Stimulated activated CD8-positive, alpha-beta memory T cell treated with anti-CD3 and anti-CD28 coated beads, Interleukin-12 subunit alpha, Interleukin-12 subunit beta, amount 100 ng/mL, for 1 hour (primary cell): ENCODE results near the gene SURF6.
"Not testable (repeated sequence)": the region's sequence is repeated elsewhere in the genome, so short reads cannot be mapped to it uniquely, and the experiment has no call there.

Experiments used
- DNase-seq: peaks from one replicate; pipeline ENCODE4 v3.0.0-alpha.2; 2020; ENCODE audit warnings: low read depth

The SURF6 gene

DNA sequence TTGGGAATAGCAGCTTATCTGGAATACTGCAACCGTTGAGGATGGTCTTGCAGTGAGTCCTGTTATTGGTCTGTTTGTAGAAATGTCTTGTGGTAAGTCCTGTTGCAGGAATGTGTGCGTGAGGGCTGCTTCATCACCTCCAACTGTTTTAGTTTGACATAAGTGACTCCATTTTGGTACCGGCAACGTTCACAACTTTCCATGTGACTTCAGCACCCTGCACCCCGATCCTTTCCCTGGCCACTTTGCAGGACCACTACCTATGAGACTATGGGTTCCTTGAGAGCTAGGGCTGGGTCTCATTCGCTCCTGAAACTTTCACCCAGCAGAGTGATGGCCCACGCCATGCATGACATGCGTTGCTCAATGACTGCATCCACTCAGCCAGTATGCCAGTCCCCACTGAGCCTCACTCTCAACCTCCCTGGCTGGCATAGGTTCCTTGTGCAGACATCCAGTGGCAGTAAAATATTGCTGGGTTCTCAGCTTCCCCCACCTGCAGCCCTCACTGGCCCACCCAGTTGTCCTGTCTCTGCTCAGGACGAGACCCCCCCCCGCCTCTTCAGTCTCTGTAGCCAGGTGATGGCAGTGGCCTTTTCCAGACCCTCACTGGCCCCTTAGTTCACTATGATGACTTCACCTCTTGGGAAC, 8.0 kb downstream of the SURF6 start:
- DNase-seq, result no peak

DNA sequence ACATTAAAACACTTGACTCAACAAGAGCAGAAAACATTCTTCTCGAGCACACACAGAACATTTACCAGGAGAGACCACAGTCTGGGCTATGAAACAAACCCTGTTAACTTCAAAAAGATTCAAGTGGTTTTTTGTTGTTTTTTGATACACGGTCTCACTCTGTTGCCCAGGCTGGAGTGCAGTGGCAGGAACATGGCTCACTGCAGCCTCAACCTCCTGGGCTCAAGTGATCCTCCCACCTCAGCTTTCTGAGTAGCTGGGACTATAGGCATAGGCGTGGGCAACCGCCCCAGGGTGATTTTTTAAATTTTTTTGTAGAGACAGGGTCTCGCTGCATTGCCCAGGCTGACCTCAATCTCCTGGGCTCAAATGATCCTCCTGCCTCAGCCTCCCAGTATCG, 9.0 kb downstream of the SURF6 start:
- not testable (repeated sequence) for DNase-seq

DNA sequence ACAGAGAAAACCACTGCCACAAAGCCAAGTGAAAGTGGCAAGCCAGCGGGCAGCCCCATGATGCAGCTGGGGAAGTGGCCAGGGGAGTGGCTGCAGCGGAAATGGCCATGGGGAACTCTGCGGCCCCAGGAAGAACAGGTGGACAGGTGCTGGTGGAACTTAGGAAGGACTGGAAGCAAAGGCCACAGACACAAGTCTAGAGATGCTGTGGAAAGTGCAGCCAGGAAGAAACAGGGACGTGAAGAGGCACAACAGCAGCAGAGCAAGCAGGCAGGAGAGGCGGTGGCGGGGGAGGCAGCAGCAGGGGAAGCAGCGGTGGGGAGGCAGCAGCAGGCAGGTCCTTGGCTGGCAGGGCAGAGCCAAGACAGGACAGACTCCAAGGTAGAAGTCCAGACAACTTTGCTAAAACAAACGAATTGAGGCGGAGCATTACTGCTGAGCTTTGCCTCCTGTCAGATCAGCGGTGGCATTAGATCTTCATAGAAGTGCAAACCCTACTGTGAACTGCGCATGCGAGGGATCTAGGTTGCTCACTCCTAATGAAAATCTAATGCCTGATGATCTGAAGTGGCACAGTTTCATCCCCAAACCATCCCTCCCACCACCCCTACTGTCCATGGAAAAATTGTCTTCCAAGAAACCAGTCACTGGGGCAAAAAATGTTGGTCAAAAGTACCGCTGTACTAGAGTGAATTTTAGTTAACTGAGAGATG, 11.8 kb downstream of the SURF6 start:
- DNase-seq, result no peak

DNA sequence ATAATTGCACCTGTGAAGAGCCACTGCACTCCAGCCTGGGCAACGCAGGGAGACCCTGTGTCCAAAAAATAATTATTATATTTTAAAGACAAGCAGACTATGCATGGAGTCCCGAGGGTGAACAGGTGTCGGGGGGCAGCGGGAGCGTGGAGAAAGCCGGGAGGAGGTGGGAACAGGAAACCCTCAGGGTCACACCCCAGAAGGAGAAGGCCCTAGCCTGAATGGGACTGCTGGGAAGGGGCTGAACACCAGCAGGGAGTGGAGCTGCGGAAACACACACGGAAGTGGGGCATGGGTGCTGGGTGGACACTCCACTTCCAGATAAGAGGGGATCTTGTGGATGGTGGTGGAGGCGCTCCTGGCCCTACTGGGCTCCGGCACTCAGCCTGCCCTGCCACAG, 12.8 kb downstream of the SURF6 start:
- no peak for DNase-seq

DNA sequence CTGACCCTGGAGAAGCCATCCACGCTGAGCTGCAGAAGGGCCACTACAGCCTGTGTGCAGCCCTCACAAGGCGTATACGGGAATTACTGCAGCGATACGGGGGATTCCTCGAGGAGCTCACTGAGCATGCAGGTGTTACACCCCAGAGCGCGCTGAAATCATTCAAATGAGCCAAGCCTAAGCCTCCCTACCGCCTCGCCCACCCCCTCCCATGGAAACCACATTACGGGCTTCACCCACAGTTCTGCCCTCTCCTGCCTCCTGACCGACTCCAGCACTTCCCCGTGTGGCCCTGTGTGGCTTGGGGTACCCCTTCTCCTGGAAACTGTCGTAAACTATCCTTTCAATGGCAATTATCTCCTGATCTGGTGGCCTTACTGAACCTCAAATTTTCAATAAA, 13.3 kb downstream of the SURF6 start:
- DNase-seq, result no peak

DNA sequence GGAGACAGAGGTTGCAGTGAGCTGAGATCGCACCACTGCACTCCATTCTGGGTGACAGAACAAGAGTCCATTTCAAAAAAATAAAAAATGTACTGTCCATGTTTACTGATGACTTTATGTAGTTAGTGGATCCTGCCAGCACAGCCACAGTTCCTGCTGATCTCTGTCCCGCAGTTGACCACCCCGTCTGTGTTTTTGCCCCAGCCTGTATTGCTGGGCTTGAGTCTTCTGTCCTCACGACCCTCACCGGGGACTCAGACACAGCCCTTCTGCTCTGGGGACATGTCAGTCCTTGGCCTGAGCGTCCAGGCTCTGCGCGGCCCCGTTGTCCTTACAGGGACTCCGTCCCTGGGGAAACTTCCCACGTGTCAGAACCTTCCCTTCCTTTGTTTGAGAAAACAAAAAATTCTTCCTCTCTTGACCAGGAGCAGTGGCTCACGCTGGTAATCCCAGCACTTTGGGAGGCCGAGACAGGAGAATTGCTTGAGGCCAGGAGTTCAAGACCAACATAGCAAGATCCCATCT, 14.5 kb downstream of the SURF6 start:
- DNase-seq, result no peak

DNA sequence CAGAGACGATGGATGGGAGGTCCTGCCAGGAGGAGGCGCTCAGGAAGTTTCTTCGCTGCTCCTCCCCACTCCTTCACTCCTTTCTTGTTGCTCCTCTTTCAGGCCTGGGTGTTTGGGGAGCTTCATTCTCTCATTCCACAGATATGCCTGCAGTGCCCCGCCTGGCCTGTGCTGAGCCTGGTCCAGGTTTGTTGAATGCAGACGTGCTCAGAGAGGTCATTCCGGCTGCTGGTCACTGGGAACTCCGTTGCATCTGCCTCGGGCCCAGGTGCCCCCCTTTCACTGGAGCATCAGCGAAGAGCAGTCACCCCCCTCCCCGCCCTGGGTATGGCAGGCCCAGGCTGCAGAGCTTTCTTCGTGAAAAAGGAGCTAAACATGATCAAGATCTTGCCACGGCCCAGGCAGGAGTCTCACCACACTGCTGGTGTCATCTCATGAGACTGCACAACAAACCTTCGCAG, 15.5 kb downstream of the SURF6 start:
- DNase-seq, result no peak

DNA sequence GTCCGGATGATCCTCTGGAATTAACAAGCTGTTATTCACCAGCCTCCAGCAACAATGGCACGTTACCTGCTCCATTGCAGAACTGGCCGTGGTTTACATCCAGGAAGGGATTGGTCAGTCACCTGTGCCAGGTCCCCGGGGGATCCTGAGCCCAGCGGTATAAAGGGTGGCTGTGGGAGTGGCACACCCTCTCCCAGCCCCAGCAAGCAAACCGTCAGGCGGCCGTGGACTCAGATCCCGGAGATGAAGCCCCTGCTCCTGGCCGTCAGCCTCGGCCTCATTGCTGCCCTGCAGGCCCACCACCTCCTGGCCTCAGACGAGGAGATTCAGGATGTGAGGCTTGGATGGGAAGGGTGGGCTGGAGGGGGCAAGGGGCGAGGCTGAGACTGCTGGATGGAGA, 18.4 kb downstream of the SURF6 start:
- DNase-seq, result not testable (repeated sequence)

DNA sequence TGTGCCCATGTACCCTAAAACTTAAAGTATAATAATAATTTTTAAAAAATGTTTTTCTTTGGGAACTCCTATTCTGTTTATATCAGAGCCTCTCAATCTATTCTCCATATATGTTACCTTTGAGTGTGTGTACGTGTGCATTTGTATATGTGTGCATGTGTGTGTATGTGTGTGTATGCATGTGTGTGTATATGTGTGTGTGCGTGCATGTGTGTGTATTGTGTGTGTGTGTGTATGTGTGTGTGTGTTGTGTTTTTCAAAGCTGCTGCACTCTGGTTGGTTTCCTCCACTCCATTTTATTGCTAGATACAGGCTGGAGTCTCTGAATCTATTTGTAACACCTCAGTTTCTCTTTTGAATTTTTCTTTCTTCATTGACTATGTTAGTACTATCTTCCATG, 20.0 kb downstream of the SURF6 start:
- no peak for DNase-seq

DNA sequence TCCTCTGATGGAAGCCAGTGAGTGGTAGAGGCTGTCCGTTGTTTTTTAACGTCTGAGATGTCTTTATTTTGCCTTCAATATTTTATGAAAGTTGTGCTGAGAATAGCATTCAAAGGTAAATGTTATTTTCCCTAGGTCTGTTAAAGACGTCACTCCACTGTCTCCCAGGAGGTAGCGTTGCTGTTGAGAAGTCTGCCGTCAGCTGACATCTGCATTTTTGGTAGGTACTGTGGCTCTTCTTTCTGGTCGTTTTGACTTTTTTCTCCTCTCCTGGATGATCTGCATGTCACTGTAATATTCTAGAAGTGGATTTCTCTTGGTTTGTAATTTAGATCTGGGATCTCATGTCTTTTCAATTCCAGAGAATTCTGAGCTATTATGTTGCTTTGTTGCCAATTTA, 26.4 kb downstream of the SURF6 start:
- no peak for DNase-seq

DNA sequence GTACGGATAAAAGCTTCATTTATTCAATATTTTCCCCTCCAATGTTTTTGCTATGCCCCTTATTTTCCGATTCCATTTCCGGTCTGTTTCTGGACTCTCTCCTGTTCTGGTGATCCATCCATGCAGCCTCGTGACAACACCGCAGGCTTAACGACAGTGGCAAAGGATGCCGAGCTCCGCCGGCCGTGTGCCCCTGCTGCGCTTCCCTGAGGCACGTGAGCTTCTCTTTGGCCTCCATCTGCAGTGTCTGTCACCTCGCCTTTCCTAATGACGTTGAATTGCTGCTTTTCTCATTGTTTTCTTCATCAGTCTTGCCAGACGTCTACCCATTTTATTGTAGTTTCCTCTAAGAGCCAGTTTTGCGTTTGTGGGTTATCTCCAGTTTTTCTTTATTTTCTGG, 28.7 kb downstream of the SURF6 start:
- no peak for DNase-seq

DNA sequence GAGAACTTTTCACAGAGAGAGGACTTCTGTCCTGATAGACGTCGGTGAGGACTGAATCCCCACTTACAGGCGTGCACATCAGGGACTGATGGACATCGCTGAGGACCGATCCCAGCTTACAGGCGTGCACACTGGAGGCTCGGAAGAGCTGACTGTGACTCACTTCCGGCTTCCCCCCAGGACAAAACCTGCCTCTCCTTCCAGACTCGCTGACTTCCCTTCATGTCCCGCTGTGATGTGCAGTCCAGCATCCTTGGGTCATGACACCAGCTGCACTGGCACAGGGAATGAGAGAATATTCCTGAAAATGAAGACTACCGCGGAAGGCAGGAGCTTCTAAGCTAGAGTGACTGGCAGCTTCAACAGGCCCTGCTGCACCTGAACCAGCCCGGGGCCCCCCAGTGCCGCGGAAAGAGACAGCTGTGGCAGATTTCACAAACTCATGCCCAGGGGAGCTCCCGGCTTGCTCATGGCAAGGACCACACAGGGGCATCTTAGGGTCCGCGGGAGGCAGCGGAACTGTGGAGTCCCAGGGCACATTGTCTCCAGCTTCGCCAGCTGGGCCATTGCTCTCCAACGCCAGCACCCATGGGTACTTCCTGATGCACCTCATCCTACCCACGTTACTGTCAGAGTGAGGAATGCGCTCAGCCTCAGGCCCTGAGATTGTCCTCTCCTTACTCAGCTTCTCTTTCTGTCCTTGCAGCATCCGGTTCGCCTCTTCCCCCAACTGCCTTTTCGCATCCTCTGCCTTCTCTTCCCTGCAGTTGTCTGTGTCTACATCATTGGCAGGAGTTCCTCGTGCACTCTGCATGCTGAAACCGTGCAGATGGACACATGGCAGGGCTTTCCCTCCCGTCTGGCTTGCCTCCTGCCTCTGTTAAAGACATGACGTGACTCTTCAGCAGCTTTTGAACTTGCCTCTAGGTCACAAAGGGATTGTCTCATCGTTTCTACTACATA, 29.5 kb downstream of the SURF6 start:
- no peak for DNase-seq

DNA sequence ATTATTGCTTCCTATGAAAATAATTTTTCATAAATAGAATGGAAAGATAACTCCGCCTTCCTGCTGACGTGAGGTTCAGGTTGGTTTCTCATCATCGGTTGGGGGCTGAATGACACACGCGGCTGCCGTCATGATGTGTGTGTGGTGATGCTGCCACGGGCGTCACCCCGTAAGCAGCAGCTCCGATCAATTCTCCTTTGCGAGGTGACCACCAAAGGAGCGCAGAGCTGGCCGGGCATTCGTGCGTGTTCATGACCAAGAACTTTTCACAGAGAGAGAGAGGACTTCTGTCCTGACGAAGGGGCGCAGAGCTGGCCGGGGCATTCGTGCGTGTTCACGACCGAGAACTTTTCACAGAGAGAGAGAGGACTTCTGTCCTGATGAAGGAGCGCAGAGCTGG, 30.3 kb downstream of the SURF6 start:
- no peak for DNase-seq

DNA sequence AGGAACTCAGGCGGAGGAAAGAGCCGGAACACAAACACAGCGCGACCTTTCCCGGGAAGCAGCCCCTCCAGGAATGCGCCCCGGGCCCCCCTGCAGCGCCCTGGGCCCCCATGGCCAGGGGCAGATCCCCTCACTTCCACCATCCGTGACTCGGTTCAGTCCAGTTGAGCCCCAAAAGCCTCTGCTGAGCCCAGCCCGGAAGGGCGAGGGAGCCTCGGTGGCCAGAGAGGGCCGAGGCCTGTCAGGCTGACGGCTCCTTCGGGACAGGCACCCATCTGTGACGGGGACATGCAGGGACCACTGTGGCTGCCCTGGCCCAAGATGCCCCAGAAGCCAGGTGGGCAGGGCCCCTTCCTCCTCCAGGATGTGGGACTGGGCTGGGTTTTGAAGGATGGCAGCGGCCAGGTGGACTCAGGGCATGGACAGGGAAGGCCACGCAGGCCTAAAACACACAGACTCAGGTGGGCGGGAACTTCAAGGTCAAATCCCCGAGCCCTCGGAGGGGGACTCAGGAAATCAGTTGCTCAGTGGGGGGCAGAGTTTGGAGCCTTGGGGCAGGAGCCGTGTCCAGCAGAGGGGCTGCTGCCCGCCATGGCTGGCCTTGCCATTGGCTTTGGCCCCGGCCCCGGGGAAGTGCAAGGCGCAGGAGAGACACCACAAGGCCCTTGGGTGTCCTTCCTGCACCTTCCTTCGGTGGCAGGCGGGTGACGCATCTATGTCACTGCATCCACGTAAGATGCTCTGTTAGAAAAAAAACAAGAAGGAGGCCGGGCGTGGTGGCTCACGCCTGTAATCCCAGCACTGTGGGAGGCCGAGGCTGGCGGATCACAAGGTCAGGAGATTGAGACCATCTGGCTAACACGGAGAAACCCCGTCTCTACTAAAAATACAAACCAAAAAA, 31.3 kb downstream of the SURF6 start:
- no peak for DNase-seq

DNA sequence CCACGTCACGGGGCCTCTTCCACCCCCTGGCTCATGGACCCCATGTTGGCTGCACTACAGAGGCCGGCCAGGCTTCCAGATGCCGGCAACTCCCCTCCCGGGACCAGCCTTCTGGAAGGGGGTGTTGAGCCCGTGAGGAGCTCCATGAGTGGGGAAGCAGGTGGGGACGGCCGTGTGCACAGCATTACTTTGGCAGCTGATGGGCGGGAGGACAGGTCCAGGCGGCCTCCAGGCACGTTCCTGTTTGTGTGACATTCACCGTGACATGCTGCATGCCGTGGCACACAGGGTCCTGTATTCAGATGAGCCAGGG, 31.9 kb downstream of the SURF6 start:
- no peak for DNase-seq

DNA sequence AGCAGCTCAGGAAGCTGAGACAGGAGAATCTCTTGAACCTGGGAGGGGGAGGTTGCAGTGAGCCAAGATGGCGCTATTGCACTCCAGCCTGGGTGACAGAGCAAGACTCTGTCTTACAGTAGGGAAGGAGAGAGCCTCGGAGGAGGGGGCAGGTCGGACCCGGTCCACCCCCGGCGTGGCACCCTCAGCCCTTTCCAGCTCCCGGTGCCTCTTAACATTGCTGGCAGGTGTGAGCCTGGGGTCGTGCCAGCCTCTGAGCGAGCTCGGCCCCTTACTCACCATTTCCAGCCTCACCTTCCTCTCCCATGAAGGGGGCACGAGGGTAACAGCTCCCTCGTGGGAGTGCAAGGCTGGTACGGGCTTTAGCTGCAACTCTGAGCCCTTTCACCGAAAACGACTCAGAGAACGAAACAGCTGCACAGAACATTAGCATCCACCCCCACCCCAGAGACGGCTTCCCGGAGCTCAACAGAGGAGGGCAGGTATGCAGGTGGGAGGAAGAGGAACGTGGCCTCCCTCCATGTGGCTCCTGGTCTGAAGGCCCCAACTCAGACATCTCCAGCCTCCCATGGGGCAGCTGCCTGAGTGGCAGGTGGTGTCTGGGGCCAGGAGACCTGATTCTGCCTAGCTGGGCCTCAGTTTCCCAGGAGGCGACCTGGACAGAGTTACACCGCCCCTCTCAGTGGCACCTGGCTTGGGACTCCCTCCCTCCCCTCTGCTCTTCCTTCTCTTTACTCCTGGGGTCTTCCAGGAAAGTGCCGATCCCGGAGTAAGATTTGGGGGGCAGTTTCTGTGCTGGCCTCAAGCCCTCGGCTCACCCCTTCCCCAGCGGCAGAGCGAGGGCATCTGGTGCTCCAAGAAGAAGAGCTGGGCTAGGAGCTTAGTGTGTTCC, 32.5 kb downstream of the SURF6 start:
- no peak for DNase-seq

DNA sequence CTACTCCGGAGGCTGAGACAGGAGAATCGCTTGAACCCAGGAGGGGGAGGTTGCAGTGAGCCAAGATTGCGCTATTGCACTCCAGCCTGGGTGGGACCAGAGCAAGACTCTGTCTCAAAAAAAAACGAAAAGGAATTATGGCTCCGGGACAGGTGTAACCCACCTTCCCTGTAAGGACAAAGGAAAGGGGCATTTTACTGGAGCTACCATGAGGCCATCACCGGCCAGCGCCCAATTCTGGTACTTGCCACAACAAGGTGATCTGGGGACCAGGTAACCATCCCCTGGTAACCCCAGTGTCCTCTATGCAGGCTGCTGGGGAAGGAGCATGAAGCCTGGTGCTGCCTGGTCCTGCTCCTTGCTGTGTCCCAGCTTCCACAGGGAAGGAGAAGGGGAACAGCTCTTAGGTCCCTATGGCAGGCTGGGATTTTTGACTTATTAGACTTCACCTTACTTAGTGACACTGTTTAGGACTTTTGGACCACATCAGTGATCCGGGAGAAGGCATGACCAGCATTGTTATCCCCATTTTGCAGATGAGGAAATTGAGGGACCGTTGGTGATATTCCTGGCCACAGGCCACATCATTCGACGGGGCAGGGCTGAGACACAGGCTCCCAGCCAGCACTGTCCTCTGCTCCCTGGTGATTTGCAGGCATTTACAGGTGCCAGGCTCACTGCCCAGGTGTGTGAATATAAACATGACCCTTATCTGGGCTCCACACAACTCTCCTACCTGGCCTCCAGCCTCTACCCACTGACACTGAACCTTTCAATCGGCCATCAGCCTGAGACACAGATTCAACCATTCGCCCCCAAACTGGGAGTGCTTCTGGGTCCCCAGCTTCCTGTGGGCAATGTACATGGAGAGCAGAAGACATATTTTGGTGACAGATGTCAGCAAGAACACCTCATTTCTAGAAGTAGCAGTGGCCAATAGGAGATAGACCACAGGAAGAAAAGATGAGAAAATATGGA, 34.4 kb downstream of the SURF6 start:
- no peak for DNase-seq

DNA sequence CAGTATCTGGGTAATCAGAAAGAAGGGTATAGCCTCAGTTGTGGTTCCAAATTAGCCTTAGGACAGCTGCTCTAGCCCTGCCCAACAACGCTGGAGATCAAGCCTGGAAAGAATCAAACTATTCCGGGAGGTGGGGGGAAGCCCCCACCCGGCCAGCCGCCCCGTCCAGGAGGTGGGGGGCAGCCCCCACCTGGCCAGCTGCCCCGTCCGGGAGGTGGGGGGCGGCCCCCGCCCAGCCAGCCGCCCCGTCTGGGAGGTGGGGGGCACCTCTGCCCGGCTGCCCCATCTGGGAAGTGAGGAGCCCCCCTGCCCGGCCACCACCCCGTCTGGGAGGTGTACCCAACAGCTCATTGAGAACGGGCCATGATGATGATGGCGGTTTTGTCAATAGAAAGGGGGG, 36.0 kb downstream of the SURF6 start:
- DNase-seq, result not testable (repeated sequence)

DNA sequence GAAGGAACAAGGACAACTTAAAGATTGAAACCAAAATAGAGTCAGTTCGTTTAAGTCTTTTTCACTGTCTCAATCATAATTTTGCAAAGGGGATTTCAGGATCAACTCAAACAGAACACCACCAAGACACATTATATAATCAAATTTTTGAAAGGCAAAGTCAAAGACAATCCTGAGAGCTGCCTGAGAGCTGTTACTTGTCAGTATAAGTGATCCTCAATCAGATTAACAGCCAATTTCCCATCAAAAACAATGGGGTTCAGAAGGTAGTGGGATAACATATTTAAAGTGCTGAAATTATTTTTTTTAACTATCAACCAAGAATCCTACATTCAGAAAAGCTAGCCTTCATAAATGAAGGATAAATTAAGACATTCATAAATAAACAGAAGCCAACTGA, 41.7 kb downstream of the SURF6 start:
- no peak for DNase-seq
